Stimulated activated effector memory CD8-positive, alpha-beta T cell treated with anti-CD3 and anti-CD28 coated beads, Interleukin-12 subunit alpha, Interleukin-12 subunit beta, amount 100 ng/mL, for 72 hours (primary cell): ENCODE results near the gene ZNF133.
"Not testable (repeated sequence)": the region's sequence is repeated elsewhere in the genome, so short reads cannot be mapped to it uniquely, and the experiment has no call there.

ENCODE experiments used
- ATAC-seq: fragments of 150-1000 bp; cut with Tn5 transposase; 2 replicates; pipeline ENCODE4 v1.10.0; 2021
- DNase-seq, 2 donors: peaks; one replicate each; pipeline ENCODE4 v3.0.0; 2021 to 2022; ENCODE audit warnings: low spot score in 2 of 2
- H3K27ac Mint-ChIP-seq: one replicate; pipeline ENCODE4 v1.8.0; 2022; ENCODE audit warnings: mild to moderate bottlenecking, mixed read lengths
- H3K36me3 Mint-ChIP-seq: one replicate; pipeline ENCODE4 v1.8.0; 2022; ENCODE audit warnings: mild to moderate bottlenecking, mixed read lengths
- H3K4me1 Mint-ChIP-seq: one replicate; pipeline ENCODE4 v1.8.0; 2022; ENCODE audit warnings: mixed read lengths
- H3K4me3 Mint-ChIP-seq: one replicate; pipeline ENCODE4 v1.8.0; 2022; ENCODE audit warnings: mild to moderate bottlenecking, mixed read lengths
- H3K9me3 Mint-ChIP-seq: one replicate; pipeline ENCODE4 v1.8.0; 2022; ENCODE audit warnings: mixed read lengths

ZNF133 gene

DNA sequence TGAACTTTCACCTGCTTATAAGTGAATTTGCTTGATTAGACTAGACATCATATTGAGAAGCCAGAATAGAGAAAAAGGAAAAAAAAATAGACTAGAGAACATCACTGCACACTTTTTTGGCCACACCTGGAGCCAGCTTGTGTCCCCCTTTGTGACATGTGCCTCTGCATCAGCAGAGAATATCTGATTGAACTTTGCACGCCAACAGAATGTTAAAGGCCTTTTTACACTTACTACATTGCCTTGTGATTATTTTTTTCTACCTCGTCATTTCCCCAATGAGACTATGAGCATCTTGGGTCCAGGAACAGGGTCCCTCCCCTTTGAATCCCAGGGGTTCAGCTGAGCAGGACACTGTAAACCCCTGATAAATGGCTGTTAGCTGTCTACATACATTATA, 17.2 kb upstream of the ZNF133 start:
- ATAC-seq (no peak), DNase-seq (no peak)
- Mint-ChIP-seq H3K27ac (no peak overlapping the region), H3K4me1 (no peaks in the 10 kb centered on the region), H3K36me3 (no peaks in the 10 kb centered on the region), H3K9me3 (no peaks in the 10 kb centered on the region), H3K4me3 (no peak overlapping the region)

DNA sequence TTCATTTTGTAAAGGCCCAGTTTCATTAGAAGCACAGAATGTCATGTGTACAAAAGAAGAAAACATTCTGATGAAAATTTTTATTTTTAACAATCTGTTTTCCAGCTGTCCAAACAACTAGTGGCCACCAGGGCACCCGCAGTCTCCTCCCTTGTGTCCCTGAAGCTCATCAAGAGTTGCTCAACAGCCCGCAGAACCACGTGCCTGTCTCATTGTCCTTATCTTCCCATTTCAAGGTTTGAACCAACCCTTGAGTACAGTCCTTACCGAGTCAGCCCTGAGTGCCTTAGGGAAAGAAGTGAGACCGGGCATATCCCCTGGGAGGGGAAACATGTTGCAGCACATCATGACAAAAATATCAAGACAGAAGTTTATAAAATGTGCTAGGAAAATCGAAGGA, 15.9 kb upstream of the ZNF133 start:
- Mint-ChIP-seq H3K27ac (no peak overlapping the region), H3K36me3 (no peaks in the 10 kb centered on the region), H3K4me3 (no peak overlapping the region), H3K4me1 (no peaks in the 10 kb centered on the region), H3K9me3 (no peaks in the 10 kb centered on the region)
- DNase-seq (no peak), ATAC-seq (no peak)

DNA sequence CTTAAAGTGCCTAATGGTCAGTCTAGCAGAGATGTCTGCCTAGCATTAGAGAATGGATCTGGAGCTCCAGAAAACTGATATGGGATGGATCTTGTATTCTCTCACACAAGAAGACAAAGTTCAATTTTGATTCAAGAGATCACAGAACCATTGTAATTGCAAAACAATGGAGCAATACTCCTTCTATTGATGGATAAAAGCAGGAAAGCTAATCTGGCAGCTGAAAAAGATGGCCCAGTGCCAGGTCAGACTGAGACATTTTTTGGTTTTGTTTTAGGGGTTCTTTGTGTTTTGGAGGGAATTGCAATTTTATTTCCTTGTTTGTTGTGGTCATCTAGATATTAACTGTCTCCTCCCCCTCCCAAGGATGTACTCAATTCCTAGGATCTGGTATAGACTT, 14.6 kb upstream of the ZNF133 start:
- DNase-seq, result peak in 1 of 2 donors; percentile 10
- Mint-ChIP-seq H3K36me3 (no peaks in the 10 kb centered on the region), H3K9me3 (no peaks in the 10 kb centered on the region), H3K27ac (no peak overlapping the region), H3K4me3 (no peak overlapping the region), H3K4me1 (no peaks in the 10 kb centered on the region)
- no peak for ATAC-seq

DNA sequence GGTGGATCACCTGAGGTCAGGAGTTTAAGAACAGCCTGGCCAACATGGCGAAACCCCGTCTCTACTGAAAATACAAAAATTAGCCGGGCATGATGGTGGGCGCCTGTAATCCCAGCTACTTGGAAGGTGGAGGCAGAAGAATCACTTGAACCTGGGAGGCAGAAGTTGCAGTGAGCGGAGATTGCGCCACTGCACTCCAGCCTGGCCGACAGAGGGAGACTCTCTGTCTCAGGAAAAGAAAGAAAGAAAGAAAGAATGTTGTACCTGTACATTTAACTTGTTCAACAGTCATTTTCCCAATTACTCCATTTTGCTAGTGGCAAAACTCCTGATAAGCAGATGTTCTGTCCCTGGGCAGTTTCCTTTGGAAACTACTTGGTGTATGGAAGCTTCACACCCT, 12.4 kb upstream of the ZNF133 start:
- H3K9me3 Mint-ChIP-seq, H3K27ac Mint-ChIP-seq, ATAC-seq, H3K36me3 Mint-ChIP-seq, DNase-seq, H3K4me3 Mint-ChIP-seq, H3K4me1 Mint-ChIP-seq: not testable (repeated sequence)

DNA sequence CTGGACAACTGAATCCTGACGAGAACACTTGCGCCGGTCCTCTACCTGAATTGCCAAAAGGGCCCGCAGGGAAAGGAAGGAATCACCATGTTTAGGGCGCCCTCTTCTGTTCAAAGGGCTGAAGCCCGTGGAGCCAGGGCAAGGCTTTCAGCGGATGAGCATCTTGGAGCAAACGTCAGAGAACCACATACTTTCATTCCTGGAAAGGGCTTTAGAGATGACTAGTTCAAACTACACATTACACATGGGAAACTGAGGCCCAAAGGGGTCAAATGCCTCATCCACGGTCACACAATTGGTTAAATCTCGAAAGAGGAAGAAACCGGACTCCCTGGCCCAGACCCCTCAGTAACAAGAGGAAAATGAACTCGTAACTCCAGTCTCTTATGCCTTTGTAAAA, 11.5 kb upstream of the ZNF133 start:
- peak; percentile 84 for ATAC-seq
- DNase-seq, result peak; percentile 47 to 80
- Mint-ChIP-seq H3K4me1 (no peaks in the 10 kb centered on the region), H3K36me3 (no peaks in the 10 kb centered on the region), H3K9me3 (no peaks in the 10 kb centered on the region), H3K27ac (no peak overlapping the region), H3K4me3 (no peak overlapping the region)

DNA sequence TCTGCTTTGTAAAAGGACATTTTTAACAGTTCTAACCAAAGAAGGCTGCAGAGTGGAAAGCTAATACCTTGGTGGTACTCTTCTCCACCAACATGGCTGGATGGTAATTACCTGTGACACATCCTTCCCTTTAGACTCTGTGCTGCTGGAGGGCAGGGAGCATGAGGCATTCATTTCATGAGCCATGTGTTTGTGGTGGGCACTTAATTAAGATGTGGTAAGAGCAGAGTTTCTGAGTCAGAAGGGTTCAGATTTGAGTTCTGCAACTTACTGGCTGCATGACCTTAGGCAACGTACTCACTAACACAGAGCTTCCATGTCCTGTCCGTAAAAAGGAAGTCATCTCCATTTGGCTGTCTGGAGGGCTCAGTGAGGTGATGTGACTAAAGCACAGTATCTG, 9.1 kb upstream of the ZNF133 start:
- Mint-ChIP-seq H3K9me3 (no peaks in the 10 kb centered on the region), H3K27ac (no peak overlapping the region), H3K4me3 (no peak overlapping the region), H3K36me3 (no peaks in the 10 kb centered on the region), H3K4me1 (no peaks in the 10 kb centered on the region)
- peak; percentile 84 for ATAC-seq
- no peak for DNase-seq

DNA sequence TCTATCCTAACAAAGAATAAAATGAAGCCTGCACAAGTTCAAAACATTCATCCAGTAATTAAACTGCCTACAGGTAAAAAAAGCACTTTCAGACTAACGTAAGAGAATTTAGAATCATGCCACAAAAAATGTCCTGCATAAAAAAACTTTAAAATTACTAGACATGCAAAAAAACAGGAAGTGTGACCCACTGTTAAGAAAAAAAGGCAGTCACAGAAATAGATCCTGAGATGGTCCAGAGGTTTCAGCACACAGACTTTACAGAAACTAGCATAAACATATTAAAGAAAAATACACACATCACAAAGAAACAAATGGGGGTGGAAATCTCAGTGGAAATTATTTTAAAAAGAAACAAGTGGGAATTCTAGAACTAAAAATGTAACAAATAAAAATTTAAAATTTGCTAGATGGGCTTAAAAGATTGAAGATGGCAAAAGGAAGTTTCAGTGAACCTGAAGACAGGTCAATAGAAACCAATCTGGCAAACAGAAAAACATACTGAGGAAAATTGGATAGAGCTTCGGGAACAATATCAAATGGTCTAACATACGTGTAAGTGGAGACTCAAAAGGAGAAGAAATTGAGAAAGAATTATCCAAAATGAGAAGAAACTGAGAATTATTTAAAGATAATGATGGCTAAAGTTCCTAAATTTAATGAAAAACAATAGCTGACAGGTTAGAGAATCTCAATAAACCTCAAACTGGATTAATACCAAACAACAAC, 3.4 kb upstream of the ZNF133 start:
- no peak for DNase-seq
- H3K4me3 Mint-ChIP-seq, result no peak overlapping the region
- H3K4me1 Mint-ChIP-seq, result peaks cover 13% of the 10 kb centered on the region
- no peak for ATAC-seq
- peaks cover 14% of the 10 kb centered on the region for H3K36me3 Mint-ChIP-seq
- H3K9me3 Mint-ChIP-seq, result peaks cover 5% of the 10 kb centered on the region
- no peak overlapping the region for H3K27ac Mint-ChIP-seq

DNA sequence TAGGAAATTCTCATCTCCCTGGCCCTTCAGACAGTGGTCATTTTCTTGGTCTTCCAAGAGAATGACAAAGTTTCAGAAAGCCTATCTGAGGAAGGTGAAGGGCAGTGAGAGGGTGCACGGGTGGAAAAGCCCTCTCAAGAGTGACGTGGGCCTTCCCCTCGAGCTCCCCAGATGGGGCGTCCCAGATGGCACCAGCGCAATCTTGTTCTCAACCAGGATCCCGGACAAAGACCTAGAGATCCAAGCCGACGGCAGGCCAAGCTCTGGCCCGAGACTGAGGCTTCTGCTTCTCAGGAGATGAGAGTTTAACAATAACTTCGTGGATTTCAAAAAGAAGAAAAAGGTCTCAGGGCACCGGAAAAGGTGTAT, 797 bp upstream of the ZNF133 start:
- no peak for ATAC-seq
- Mint-ChIP-seq H3K4me3 (peak overlapping the region; percentile 99), H3K27ac (peak overlapping the region; percentile 97), H3K36me3 (peaks cover 23% of the 10 kb centered on the region), H3K9me3 (peaks cover 5% of the 10 kb centered on the region), H3K4me1 (peaks cover 30% of the 10 kb centered on the region)
- DNase-seq, result no peak

DNA sequence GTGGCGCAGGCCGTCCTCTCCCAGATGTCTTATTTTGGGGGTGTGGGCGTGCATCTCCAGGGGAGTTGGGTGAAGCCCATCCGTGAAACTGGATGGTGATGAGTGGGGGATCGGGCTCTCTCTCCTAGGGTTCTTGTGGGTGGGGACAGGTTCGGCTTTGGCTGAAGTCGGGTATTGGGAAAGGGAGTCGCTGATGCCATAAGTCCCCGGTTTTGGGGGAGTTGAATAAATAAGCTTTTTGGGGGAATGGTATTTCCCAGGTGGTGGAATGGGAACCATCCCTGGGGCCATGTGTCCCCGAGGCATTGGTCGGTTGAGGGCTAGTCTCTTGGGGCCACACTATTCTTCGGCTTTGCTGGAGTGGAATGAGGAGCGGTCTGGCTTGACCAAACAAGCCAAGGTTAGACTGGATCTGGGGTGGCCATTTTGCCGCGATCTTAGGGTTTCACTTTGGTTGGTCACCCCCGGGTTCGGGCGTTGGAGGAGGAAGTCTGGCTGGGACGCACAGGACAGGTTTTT, 481 bp downstream of the ZNF133 start:
- DNase-seq, result no peak
- Mint-ChIP-seq H3K9me3 (peaks cover 5% of the 10 kb centered on the region), H3K4me1 (peaks cover 30% of the 10 kb centered on the region)

DNA sequence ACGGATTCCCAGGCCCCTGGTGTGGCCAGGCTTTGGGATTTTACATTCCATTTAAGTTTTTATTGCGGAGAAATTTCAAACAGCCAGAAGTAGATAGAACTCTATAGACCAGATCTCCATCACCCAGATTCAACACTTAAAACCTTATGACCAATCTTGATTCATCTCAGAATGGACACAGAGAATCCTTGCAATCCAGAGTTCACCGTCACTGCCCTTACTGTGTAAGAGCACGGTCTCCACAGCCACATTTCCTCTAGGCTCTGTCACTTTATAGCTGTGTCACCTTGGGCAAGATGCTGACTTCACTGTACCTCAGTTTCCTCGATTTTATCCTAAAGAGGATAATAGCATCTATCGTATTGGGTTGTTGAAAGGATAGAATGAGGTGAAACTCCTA, 979 bp downstream of the ZNF133 start:
- H3K9me3 Mint-ChIP-seq, result peaks cover 5% of the 10 kb centered on the region
- H3K4me3 Mint-ChIP-seq, result peak overlapping the region; percentile 99
- H3K4me1 Mint-ChIP-seq, result peaks cover 30% of the 10 kb centered on the region
- DNase-seq, result no peak
- ATAC-seq, result no peak
- H3K27ac Mint-ChIP-seq, result peak overlapping the region; percentile 97
- H3K36me3 Mint-ChIP-seq, result peaks cover 28% of the 10 kb centered on the region

More for the DNA sequence above, 481 bp downstream of the ZNF133 start:
- Mint-ChIP-seq H3K27ac (peak overlapping the region; percentile 97), H3K4me3 (peak overlapping the region; percentile 99), H3K36me3 (peaks cover 28% of the 10 kb centered on the region)
- no peak for ATAC-seq

DNA sequence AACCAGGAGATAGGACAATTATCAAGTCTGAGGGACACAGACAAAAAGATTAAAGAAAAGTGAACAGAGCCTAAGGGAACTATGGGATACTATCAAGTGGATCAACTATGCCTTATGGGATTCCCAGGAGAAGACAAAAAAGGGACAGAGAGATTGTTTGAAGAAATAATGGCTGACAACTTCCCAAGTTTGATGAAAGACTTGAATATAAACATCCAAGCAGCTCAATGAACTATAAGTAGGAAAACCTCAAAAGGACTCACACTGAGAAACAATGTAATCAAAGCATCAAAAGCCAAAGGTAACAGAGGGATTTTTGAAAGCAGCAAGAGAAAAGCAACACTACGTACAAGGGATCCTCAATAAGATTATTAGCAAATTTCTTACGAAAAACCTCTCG, 11.0 kb downstream of the ZNF133 start:
- H3K27ac Mint-ChIP-seq, result no peak overlapping the region
- peaks cover 8% of the 10 kb centered on the region for H3K9me3 Mint-ChIP-seq
- peaks cover 6% of the 10 kb centered on the region for H3K36me3 Mint-ChIP-seq
- DNase-seq (no peak), ATAC-seq (no peak)
- H3K4me3 Mint-ChIP-seq, result no peak overlapping the region
- peaks cover 7% of the 10 kb centered on the region for H3K4me1 Mint-ChIP-seq

DNA sequence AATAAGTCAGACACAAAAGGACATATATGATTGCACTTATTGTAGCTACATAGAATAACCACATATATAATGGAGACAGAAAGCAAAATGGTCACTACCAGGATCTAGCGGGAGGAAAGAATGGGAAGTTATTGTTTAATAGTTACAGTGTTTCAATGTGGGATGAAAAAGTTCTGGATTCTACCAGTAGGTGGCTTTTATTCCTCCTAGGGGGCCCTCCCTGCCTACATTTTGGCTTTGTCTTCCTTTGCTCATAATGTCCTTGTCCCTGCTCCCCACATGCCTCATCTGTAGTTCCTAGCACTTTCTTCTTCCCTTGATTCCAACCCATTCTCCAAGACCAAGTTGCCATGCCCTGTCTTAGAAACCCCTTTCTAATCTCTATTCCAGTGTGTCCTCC, 16.3 kb downstream of the ZNF133 start:
- ATAC-seq (no peak), DNase-seq (no peak)
- Mint-ChIP-seq H3K9me3 (peaks cover 3% of the 10 kb centered on the region), H3K36me3 (no peaks in the 10 kb centered on the region), H3K27ac (no peak overlapping the region), H3K4me1 (peaks cover 7% of the 10 kb centered on the region), H3K4me3 (no peak overlapping the region)

DNA sequence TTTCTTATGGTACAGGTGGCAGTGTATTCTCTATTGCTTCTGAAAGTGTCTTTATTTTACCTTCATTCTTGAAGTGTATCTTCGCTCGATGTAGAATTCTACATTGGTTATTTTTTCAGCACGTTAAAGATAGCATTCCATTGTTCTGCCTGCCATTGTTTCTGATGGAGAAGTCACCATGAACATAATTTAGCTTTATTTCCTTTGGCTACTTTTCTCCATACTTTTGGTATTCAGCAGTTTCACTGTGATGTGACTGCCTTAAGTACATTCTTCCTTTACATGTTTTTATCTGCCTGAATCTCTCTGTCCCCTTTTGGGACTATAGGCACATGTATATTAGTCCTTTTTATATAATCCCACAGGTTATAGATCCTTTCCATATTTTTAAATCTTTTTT, 19.0 kb downstream of the ZNF133 start:
- no peaks in the 10 kb centered on the region for H3K36me3 Mint-ChIP-seq
- H3K9me3 Mint-ChIP-seq, result no peaks in the 10 kb centered on the region
- H3K4me3 Mint-ChIP-seq, result no peak overlapping the region
- ATAC-seq (no peak), DNase-seq (no peak)
- H3K4me1 Mint-ChIP-seq, result no peaks in the 10 kb centered on the region
- H3K27ac Mint-ChIP-seq, result no peak overlapping the region

DNA sequence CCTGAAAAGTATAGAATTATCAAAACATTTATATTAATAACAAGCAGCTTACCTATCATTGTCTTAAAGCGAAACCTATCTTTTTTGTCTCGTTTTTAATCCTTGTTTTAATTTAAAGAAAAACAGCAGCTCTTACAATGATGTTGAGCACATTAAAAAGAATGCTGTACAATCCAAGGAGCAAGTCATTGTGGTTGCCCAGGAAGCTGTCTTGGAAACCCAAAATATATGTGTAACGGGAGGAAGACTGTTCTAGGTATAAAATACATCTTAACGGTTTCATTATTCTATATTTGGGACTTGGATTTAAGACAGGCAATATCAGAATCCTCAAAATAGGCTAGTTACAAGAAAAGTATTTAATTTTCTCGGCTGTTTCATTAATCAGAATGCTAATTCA, 21.7 kb downstream of the ZNF133 start:
- no peak for ATAC-seq
- H3K36me3 Mint-ChIP-seq, result peaks cover 8% of the 10 kb centered on the region
- H3K9me3 Mint-ChIP-seq, result no peaks in the 10 kb centered on the region
- no peak overlapping the region for H3K4me3 Mint-ChIP-seq
- no peaks in the 10 kb centered on the region for H3K4me1 Mint-ChIP-seq
- no peak for DNase-seq
- H3K27ac Mint-ChIP-seq, result no peak overlapping the region

DNA sequence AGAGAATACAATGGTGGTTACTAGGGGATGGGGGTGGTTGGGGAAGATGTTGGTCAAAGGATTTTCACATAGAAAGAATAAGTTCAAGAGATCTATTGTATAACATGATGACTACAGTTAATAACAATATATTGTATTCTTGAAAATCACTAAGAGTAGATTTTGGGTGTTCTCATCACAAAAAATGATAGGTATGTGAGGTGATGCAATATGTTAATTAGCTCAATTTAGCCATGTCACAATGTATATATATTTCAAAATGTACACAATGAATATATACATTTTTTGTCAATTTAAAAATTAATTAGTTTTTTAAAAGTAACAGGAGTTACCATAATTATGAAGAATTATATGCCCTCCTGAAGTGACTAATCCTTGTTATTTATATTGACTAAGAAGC, 22.3 kb downstream of the ZNF133 start:
- Mint-ChIP-seq H3K9me3 (no peaks in the 10 kb centered on the region), H3K4me3 (no peak overlapping the region), H3K27ac (no peak overlapping the region), H3K4me1 (no peaks in the 10 kb centered on the region), H3K36me3 (peaks cover 14% of the 10 kb centered on the region)
- DNase-seq (no peak), ATAC-seq (no peak)

DNA sequence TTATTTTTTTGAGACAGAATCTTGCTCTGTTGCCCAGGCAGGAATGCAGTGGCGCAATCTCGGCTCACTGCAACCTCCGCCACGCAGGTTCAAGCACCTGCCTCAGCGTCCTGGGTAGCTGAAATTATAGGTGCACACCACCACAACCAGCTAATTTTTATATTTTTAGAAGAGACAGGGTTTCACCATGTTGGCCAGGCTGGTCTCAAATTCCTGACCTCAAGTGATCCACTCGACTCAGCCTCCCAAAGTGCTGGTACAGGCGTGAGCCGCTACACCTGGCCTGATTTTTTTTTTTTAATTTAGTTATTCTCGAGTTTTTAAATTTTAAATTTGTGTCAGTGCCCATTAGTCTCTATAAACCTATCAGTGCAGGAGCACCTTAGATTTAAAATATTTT, 24.4 kb downstream of the ZNF133 start:
- Mint-ChIP-seq H3K9me3 (no peaks in the 10 kb centered on the region), H3K36me3 (peaks cover 17% of the 10 kb centered on the region), H3K27ac (no peak overlapping the region)

More for the DNA sequence above, 24.4 kb downstream of the ZNF133 start:
- no peak overlapping the region for H3K4me3 Mint-ChIP-seq
- no peaks in the 10 kb centered on the region for H3K4me1 Mint-ChIP-seq
- DNase-seq (no peak), ATAC-seq (no peak)
